ENCODE measurements around the gene ARMC12.

The ARMC12 gene

DNA sequence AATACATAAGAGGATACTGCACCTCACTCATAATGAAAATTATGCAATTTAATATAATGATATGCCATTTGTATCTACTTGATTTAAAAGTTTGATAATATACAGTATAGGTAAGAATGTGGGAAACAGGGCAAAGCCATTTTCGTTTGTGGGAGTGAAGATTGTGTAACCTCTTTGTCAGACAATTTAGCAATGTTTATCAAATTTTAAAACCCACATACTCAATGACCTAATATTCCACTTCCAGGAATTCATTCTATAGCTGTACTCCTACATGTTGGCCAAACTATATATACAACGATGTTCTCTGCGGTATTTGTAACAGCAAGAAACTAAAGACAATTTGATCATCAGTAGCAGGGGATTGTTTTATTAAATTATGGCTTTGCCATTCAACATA is 30.4 kb upstream of the ARMC12 start (continued):
- TF ChIP-seq, protein P1, sequence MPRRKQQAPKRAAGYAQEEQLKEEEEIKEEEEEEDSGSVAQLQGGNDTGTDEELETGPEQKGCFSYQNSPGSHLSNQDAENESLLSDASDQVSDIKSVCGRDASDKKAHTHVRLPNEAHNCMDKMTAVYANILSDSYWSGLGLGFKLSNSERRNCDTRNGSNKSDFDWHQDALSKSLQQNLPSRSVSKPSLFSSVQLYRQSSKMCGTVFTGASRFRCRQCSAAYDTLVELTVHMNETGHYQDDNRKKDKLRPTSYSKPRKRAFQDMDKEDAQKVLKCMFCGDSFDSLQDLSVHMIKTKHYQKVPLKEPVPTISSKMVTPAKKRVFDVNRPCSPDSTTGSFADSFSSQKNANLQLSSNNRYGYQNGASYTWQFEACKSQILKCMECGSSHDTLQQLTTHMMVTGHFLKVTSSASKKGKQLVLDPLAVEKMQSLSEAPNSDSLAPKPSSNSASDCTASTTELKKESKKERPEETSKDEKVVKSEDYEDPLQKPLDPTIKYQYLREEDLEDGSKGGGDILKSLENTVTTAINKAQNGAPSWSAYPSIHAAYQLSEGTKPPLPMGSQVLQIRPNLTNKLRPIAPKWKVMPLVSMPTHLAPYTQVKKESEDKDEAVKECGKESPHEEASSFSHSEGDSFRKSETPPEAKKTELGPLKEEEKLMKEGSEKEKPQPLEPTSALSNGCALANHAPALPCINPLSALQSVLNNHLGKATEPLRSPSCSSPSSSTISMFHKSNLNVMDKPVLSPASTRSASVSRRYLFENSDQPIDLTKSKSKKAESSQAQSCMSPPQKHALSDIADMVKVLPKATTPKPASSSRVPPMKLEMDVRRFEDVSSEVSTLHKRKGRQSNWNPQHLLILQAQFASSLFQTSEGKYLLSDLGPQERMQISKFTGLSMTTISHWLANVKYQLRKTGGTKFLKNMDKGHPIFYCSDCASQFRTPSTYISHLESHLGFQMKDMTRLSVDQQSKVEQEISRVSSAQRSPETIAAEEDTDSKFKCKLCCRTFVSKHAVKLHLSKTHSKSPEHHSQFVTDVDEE (CRISPR knock-in tag; IDR thresholded peaks at IDR 0.05) = no peak
- TF ChIP-seq CSDC2 (CRISPR knock-in tag; IDR thresholded peaks at IDR 0.05) (no peak), BACH2 (CRISPR knock-in tag; IDR thresholded peaks at IDR 0.05; ENCODE audit: borderline replicate concordance) (no peak)
- TF ChIP-seq, protein P2, sequence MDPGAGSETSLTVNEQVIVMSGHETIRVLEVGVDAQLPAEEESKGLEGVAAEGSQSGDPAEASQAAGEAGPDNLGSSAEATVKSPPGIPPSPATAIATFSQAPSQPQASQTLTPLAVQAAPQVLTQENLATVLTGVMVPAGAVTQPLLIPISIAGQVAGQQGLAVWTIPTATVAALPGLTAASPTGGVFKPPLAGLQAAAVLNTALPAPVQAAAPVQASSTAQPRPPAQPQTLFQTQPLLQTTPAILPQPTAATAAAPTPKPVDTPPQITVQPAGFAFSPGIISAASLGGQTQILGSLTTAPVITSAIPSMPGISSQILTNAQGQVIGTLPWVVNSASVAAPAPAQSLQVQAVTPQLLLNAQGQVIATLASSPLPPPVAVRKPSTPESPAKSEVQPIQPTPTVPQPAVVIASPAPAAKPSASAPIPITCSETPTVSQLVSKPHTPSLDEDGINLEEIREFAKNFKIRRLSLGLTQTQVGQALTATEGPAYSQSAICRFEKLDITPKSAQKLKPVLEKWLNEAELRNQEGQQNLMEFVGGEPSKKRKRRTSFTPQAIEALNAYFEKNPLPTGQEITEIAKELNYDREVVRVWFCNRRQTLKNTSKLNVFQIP (CRISPR knock-in tag; IDR thresholded peaks at IDR 0.05; ENCODE audit: borderline replicate concordance, low read depth) = no peak

DNA sequence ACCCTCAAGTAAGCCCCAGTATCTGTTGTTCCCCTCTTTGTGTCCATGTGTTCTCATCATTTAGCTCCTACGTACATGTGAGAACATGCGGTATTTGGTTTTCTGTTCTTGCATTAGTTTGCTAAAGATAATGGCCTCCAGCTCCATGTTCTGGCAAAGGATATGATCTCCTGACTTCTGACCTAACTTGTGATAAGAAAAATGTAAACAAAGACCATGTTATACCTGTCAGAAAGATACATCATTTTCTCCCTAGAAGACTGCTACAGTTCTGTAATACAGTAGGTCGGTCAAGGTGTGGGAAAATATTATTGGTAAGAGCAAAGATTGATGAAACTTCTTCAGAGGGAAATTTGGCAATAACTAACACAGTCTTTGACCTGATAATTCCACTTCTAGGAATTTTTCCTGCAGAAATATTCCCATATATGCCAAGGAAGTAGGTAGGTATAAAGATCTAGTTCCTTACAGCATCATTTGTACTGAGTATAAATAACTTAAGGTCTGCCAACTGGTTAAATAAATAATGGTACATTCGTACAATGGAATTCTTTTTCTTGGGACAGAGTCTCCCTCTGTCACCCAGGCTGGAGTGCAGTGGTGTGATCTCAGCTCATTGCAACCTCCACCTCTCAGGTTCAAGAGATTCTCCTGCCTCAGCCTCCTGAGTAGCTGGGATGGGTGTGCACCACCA is 29.0 kb upstream of the ARMC12 start:
- no peak for ATAC-seq

DNA sequence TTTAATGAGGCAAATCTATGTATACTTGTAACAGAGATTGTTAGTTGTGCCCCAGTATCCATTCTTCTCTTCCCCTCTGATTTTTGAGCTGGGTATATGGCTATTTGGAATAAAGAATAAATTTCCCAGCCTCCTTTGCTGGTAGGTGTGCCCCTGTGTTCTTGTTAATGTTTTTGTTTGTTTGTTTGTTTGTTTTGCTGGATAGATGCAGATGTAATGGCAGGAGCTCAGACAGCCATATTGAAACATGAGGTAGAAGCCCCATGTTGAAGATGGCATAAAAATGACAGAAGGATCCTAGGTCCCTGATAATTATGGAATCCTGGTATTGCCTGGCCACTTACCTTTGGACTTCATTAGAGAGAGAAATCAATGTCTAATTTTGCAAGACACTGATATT is 28.2 kb upstream of the ARMC12 start:
- no peak for ATAC-seq
- no peak for TF ChIP-seq ZFP30 (CRISPR knock-in tag; IDR thresholded peaks at IDR 0.05)
- no peak for TF ChIP-seq RARB (CRISPR knock-in tag; IDR thresholded peaks at IDR 0.05)
- no peak for TF ChIP-seq GLIS3 (CRISPR knock-in tag; IDR thresholded peaks at IDR 0.05)
- TF ChIP-seq TCF4 (CRISPR knock-in tag; IDR thresholded peaks at IDR 0.05; ENCODE audit: borderline replicate concordance) = no peak
- TF ChIP-seq, protein P3, sequence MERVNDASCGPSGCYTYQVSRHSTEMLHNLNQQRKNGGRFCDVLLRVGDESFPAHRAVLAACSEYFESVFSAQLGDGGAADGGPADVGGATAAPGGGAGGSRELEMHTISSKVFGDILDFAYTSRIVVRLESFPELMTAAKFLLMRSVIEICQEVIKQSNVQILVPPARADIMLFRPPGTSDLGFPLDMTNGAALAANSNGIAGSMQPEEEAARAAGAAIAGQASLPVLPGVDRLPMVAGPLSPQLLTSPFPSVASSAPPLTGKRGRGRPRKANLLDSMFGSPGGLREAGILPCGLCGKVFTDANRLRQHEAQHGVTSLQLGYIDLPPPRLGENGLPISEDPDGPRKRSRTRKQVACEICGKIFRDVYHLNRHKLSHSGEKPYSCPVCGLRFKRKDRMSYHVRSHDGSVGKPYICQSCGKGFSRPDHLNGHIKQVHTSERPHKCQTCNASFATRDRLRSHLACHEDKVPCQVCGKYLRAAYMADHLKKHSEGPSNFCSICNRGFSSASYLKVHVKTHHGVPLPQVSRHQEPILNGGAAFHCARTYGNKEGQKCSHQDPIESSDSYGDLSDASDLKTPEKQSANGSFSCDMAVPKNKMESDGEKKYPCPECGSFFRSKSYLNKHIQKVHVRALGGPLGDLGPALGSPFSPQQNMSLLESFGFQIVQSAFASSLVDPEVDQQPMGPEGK (CRISPR knock-in tag; IDR thresholded peaks at IDR 0.05; ENCODE audit: borderline replicate concordance) = no peak
- TF ChIP-seq, protein P2 (CRISPR knock-in tag; IDR thresholded peaks at IDR 0.05; ENCODE audit: borderline replicate concordance, low read depth) = no peak
- TF ChIP-seq PPARA (CRISPR knock-in tag; IDR thresholded peaks at IDR 0.05; ENCODE audit: borderline replicate concordance) = no peak
- TF ChIP-seq, protein P4, sequence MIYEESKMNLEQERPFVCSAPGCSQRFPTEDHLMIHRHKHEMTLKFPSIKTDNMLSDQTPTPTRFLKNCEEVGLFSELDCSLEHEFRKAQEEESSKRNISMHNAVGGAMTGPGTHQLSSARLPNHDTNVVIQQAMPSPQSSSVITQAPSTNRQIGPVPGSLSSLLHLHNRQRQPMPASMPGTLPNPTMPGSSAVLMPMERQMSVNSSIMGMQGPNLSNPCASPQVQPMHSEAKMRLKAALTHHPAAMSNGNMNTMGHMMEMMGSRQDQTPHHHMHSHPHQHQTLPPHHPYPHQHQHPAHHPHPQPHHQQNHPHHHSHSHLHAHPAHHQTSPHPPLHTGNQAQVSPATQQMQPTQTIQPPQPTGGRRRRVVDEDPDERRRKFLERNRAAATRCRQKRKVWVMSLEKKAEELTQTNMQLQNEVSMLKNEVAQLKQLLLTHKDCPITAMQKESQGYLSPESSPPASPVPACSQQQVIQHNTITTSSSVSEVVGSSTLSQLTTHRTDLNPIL (CRISPR knock-in tag; IDR thresholded peaks at IDR 0.05; ENCODE audit: low read depth) = no peak
- TF ChIP-seq, protein P1 (CRISPR knock-in tag; IDR thresholded peaks at IDR 0.05) = no peak
- TF ChIP-seq OSR1 (CRISPR knock-in tag; IDR thresholded peaks at IDR 0.05) = no peak
- TF ChIP-seq ZC3H10 (CRISPR knock-in tag; IDR thresholded peaks at IDR 0.05) = no peak
- no peak for TF ChIP-seq ESRRG (CRISPR knock-in tag; IDR thresholded peaks at IDR 0.05)

More for the DNA sequence above, 29.0 kb upstream of the ARMC12 start:
- no peak for TF ChIP-seq SNAI2 (CRISPR knock-in tag; IDR thresholded peaks at IDR 0.05)
- TF ChIP-seq, protein P3 (CRISPR knock-in tag; IDR thresholded peaks at IDR 0.05; ENCODE audit: borderline replicate concordance) = no peak
- TF ChIP-seq, protein P4 (CRISPR knock-in tag; IDR thresholded peaks at IDR 0.05; ENCODE audit: low read depth) = no peak
- TF ChIP-seq, protein P5, sequence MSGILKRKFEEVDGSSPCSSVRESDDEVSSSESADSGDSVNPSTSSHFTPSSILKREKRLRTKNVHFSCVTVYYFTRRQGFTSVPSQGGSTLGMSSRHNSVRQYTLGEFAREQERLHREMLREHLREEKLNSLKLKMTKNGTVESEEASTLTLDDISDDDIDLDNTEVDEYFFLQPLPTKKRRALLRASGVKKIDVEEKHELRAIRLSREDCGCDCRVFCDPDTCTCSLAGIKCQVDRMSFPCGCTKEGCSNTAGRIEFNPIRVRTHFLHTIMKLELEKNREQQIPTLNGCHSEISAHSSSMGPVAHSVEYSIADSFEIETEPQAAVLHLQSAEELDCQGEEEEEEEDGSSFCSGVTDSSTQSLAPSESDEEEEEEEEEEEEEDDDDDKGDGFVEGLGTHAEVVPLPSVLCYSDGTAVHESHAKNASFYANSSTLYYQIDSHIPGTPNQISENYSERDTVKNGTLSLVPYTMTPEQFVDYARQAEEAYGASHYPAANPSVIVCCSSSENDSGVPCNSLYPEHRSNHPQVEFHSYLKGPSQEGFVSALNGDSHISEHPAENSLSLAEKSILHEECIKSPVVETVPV (CRISPR knock-in tag; IDR thresholded peaks at IDR 0.05) = no peak
- no peak for TF ChIP-seq ZNF8 (CRISPR knock-in tag; IDR thresholded peaks at IDR 0.05)
- TF ChIP-seq TOX (CRISPR knock-in tag; IDR thresholded peaks at IDR 0.05; ENCODE audit: borderline replicate concordance) = no peak
